AG09309 (cell line): ENCODE data around the gene KIF12.

Experiments
- DNase-seq: peaks from one replicate; pipeline ENCODE4 v3.0.0-alpha.2; 2010; ENCODE audit warnings: low read depth
- H3K4me3 ChIP-seq: 2 replicates; pipeline ENCODE4 v1.5.1; 2011; ENCODE audit warnings: mild to moderate bottlenecking, low read depth, low read length, moderate library complexity; ENCODE audit not compliant: control insufficient read depth
- CTCF ChIP-seq: IDR thresholded peaks from 2 replicates; pipeline ENCODE4 v1.5.1; 2011; ENCODE audit warnings: mild to moderate bottlenecking, low read depth, low read length, inconsistent platforms; ENCODE audit not compliant: insufficient read depth, control insufficient read depth; ENCODE audit errors: missing control alignments

KIF12 gene

GRCh38 chr9:114102484-114102883 is 3.4 kb upstream of the KIF12 start:
- no peak for DNase-seq
- TF ChIP-seq CTCF: no peak
- H3K4me3 ChIP-seq: no peak overlapping the region

GRCh38 chr9:114100536-114100935 is 1.4 kb upstream of the KIF12 start:
- no peak for TF ChIP-seq CTCF

GRCh38 chr9:114099669-114100270 is 678 bp upstream of the KIF12 start:
- no peak for DNase-seq
- no peak overlapping the region for H3K4me3 ChIP-seq
- TF ChIP-seq CTCF: no peak

More at GRCh38 chr9:114100536-114100935, 1.4 kb upstream of the KIF12 start:
- no peak overlapping the region for H3K4me3 ChIP-seq
- DNase-seq: no peak

GRCh38 chr9:114098021-114098935 is 814 bp downstream of the KIF12 start:
- H3K4me3 ChIP-seq: peak overlapping the region; percentile 3; the same call in 1 of the 2 replicates
- DNase-seq: no peak
- no peak for TF ChIP-seq CTCF

GRCh38 chr9:114097613-114098020 is 1.5 kb downstream of the KIF12 start:
- DNase-seq: no peak
- no peak for TF ChIP-seq CTCF
- no peak overlapping the region for H3K4me3 ChIP-seq

GRCh38 chr9:114096866-114097612 is 2.1 kb downstream of the KIF12 start:
- TF ChIP-seq CTCF: no peak
- DNase-seq: no peak
- H3K4me3 ChIP-seq: no peak overlapping the region
